HepG2 (cell line): ENCODE results near the gene VPS4A. TPM values are rescaled to one million over a fixed set of nuclear protein-coding genes. Genes with fewer than 3 reads are reported as not detected.

Experiments
- ATAD3A ChIP-seq: sonication (generic); formaldehyde crosslinking; IDR thresholded peaks from 2 replicates; pipeline ENCODE4 v1.4.0; 2020; ENCODE audit warnings: missing genetic modification reagents
- CCDC6 ChIP-seq: sonication (generic); formaldehyde crosslinking; IDR thresholded peaks from 2 replicates; pipeline ENCODE4 v1.8.1; 2022; ENCODE audit warnings: mild to moderate bottlenecking, missing genetic modification reagents, moderate library complexity
- FUBP1 ChIP-seq: sonication (generic); formaldehyde crosslinking; IDR thresholded peaks from 2 replicates; pipeline ENCODE4 v1.5.1; 2020; ENCODE audit warnings: missing genetic modification reagents, mild to moderate bottlenecking, borderline replicate concordance
- GFI1 ChIP-seq: sonication (generic); formaldehyde crosslinking; IDR thresholded peaks from 2 replicates; pipeline ENCODE4 v1.5.0; 2020; ENCODE audit warnings: missing genetic modification reagents, mild to moderate bottlenecking, borderline replicate concordance
- HHEX ChIP-seq: IDR thresholded peaks from 2 replicates; pipeline ENCODE4 v1.6.1; 2016; ENCODE audit warnings: control low read depth
- KAT8 ChIP-seq: IDR thresholded peaks from 2 replicates; pipeline ENCODE4 v1.6.1; 2016; ENCODE audit warnings: missing genetic modification reagents, missing compliant biosample characterization
- MAZ ChIP-seq, 2 experiments: sonication (generic) in 1 of 2; formaldehyde crosslinking in 1 of 2; IDR thresholded peaks; 2 replicates each; pipeline versions ENCODE4 v1.5.0 to v1.6.1; 2012 to 2020; ENCODE audit warnings: low read depth in 2 of 2, mild to moderate bottlenecking in 2 of 2, borderline replicate concordance in 1 of 2, improper control_type of control experiment in 1 of 2, low read length in 1 of 2, missing genetic modification reagents in 1 of 2, moderate library complexity in 1 of 2
- MLLT10 ChIP-seq: sonication (generic); formaldehyde crosslinking; IDR thresholded peaks from 2 replicates; pipeline ENCODE4 v1.4.0; 2020; ENCODE audit warnings: missing genetic modification reagents
- NFKB2 ChIP-seq: sonication (generic); formaldehyde crosslinking; IDR thresholded peaks from 2 replicates; pipeline ENCODE4 v1.4.0; 2020; ENCODE audit warnings: missing genetic modification reagents, borderline replicate concordance
- RFXANK ChIP-seq: IDR thresholded peaks from 2 replicates; pipeline ENCODE4 v1.6.1; 2016
- RORA ChIP-seq: sonication (generic); formaldehyde crosslinking; IDR thresholded peaks from 2 replicates; pipeline ENCODE4 v1.5.0; 2020; ENCODE audit warnings: mild to moderate bottlenecking, missing genetic modification reagents, moderate library complexity
- TCF7 ChIP-seq: sonication (generic); IDR thresholded peaks from 2 replicates; pipeline ENCODE4 v1.6.1; 2016; ENCODE audit warnings: antibody characterized with exemption, low read depth
- TGIF2 ChIP-seq: IDR thresholded peaks from 2 replicates; pipeline ENCODE4 v1.6.1; 2016; ENCODE audit warnings: control low read depth, missing compliant biosample characterization
- ZBTB4 ChIP-seq: sonication (generic); formaldehyde crosslinking; IDR thresholded peaks from 2 replicates; pipeline ENCODE4 v1.4.0; 2020; ENCODE audit warnings: missing genetic modification reagents, mild to moderate bottlenecking, borderline replicate concordance
- ZBTB42 ChIP-seq: sonication (generic); formaldehyde crosslinking; IDR thresholded peaks from 2 replicates; pipeline ENCODE4 v1.5.0; 2020; ENCODE audit warnings: mild to moderate bottlenecking, missing genetic modification reagents
- ZFP1 ChIP-seq: IDR thresholded peaks from 2 replicates; pipeline ENCODE4 v1.6.1; 2016
- ZNF121 ChIP-seq: sonication (generic); formaldehyde crosslinking; IDR thresholded peaks from 2 replicates; pipeline ENCODE4 v1.5.0; 2020; ENCODE audit warnings: mild to moderate bottlenecking, missing genetic modification reagents
- ZNF205 ChIP-seq: IDR thresholded peaks from 2 replicates; pipeline ENCODE4 v1.6.1; 2018; ENCODE audit warnings: missing biosample characterization, missing genetic modification reagents
- ZNF264 ChIP-seq: sonication (generic); formaldehyde crosslinking; IDR thresholded peaks from 2 replicates; pipeline ENCODE4 v1.4.0; 2020; ENCODE audit warnings: missing genetic modification reagents
- ZNF354B ChIP-seq: sonication (generic); formaldehyde crosslinking; IDR thresholded peaks from 2 replicates; pipeline ENCODE4 v1.8.0; 2022; ENCODE audit warnings: mild to moderate bottlenecking, missing genetic modification reagents
- ZNF430 ChIP-seq: sonication (generic); formaldehyde crosslinking; IDR thresholded peaks from 2 replicates; pipeline ENCODE4 v1.9.0; 2021; ENCODE audit warnings: mild to moderate bottlenecking, missing genetic modification reagents
- ZNF605 ChIP-seq: sonication (generic); formaldehyde crosslinking; IDR thresholded peaks from 2 replicates; pipeline ENCODE4 v1.8.0; 2022; ENCODE audit warnings: mild to moderate bottlenecking, missing genetic modification reagents
- ZNF800 ChIP-seq: sonication (generic); formaldehyde crosslinking; IDR thresholded peaks from 2 replicates; pipeline ENCODE4 v1.4.0; 2020; ENCODE audit warnings: missing genetic modification reagents
- polyA plus RNA-seq, 8 experiments: library from polyadenylated mRNA; depleted of rRNA in 3 of 8; stranded (reverse) in 7 of 8; unstranded in 1 of 8; fragments of >200 nt; fragmentation: Illumina TruSeq in 4 of 8; extraction: Trizol in 4 of 8; gene quantifications; 2 replicates each; pipeline versions ENCODE4 v1.2.1 to v1.2.3, GENCODE V29; 2011 to 2016; ENCODE audit warnings: low read depth in 4 of 8, missing spikeins in 1 of 8, mixed read lengths in 1 of 8; ENCODE audit not compliant: insufficient read depth in 1 of 8
- total RNA-seq, 5 experiments: library from RNA; depleted of rRNA; stranded (reverse); fragments of >200 nt; fragmentation: Illumina TruSeq; extraction: Trizol; gene quantifications; 2 replicates each; pipeline ENCODE4 v1.2.3, GENCODE V29; 2016; ENCODE audit warnings: low read depth in 1 of 5

VPS4A gene
- total and polyA plus RNA-seq, 2 of the 13 experiments (the other 11 are each of a cell fraction or from before 2014, with no cell fraction given): 13.2 to 27.9 TPM

- peak; percentile 54; the same call in 1 of the 2 replicates for TF ChIP-seq ZNF800
- TF ChIP-seq RFXANK (CRISPR knock-in tag): no peak
- TF ChIP-seq FUBP1 (CRISPR knock-in tag): 0 out of 2 replicates have a peak, but pooled peaks have one; percentile 13
- peak; percentile 77; the same call in 1 of the 2 replicates for TF ChIP-seq CCDC6
- TF ChIP-seq ZNF430 (CRISPR knock-in tag): no peak
- TF ChIP-seq MLLT10 (CRISPR knock-in tag): no peak
- no peak for TF ChIP-seq HHEX (CRISPR knock-in tag)
- TF ChIP-seq TGIF2 (CRISPR knock-in tag): peak; percentile 95
- no peak for TF ChIP-seq ZBTB4 (CRISPR knock-in tag)
- TF ChIP-seq ZNF205: no peak
- no peak for TF ChIP-seq ZFP1
- TF ChIP-seq RORA (CRISPR knock-in tag): no peak
- TF ChIP-seq ZNF121 (CRISPR knock-in tag): peak; percentile 6; the same call in 1 of the 2 replicates
- peak; percentile 97 for TF ChIP-seq GFI1 (CRISPR knock-in tag)
- no peak; the same call in 1 of the 2 replicates for TF ChIP-seq ZBTB42 (CRISPR knock-in tag)
- TF ChIP-seq TCF7: no peak
- TF ChIP-seq ZNF264 (CRISPR knock-in tag): peak; percentile 46; the same call in 1 of the 2 replicates
- no peak for TF ChIP-seq ATAD3A (CRISPR knock-in tag)
- peak; percentile 11; the same call in 1 of the 2 replicates for TF ChIP-seq ZNF354B (CRISPR knock-in tag)
- no peak for TF ChIP-seq MAZ (IDR thresholded peaks at IDR 0.05; ENCODE audit: borderline replicate concordance, low read depth, low read length)
- peak; percentile 60 for TF ChIP-seq MAZ (CRISPR knock-in tag; IDR thresholded peaks at IDR 0.05; ENCODE audit: low read depth)
- TF ChIP-seq NFKB2 (CRISPR knock-in tag): peak; percentile 69
- TF ChIP-seq KAT8 (CRISPR knock-in tag): no peak; the same call in 1 of the 2 replicates
- peak; percentile 48; the same call in 1 of the 2 replicates for TF ChIP-seq ZNF605 (CRISPR knock-in tag)
These were observed 610 bp downstream of the VPS4A start (continued) for GRCh38 chr16:69311533-69312387.
